Uterus (tissue), 4 donors: Measurements from ENCODE around the gene KRTAP9-9. TPM values are rescaled to one million over a fixed set of nuclear protein-coding genes. Genes with fewer than 3 reads are reported as not detected.
"Not testable (repeated sequence)": the region's sequence is repeated elsewhere in the genome, so short reads cannot be mapped to it uniquely, and the experiment has no call there.

ENCODE experiments used
- DNase-seq, 2 donors: peaks; one replicate each; pipeline ENCODE4 v3.0.0-alpha.2; 2019 to 2020
- H3K27ac ChIP-seq, 2 donors: fragments of 200-600 bp; sonication (generic); 1 replicate in 1 of 2; 2 replicates in 1 of 2; pipeline ENCODE4 v1.5.1; 2016 to 2018
- H3K27me3 ChIP-seq, 2 donors: fragments of 200-600 bp; sonication (generic); one replicate each; pipeline ENCODE4 v1.5.1; 2018 to 2019; ENCODE audit warnings: control low read depth in 1 of 2
- H3K36me3 ChIP-seq, 2 donors: fragments of 200-600 bp; sonication (generic); one replicate each; pipeline ENCODE4 v1.5.1; 2019; ENCODE audit warnings: control low read depth in 1 of 2
- H3K4me1 ChIP-seq, 2 donors: fragments of 200-600 bp; sonication (generic); one replicate each; pipeline ENCODE4 v1.5.1; 2018 to 2019; ENCODE audit warnings: control low read depth in 1 of 2
- H3K4me3 ChIP-seq, 2 donors: fragments of 200-600 bp; sonication (generic); 1 replicate in 1 of 2; 2 replicates in 1 of 2; pipeline ENCODE4 v1.5.1; 2018 to 2019; ENCODE audit warnings: mild to moderate bottlenecking in 1 of 2
- H3K9me3 ChIP-seq, 2 donors: fragments of 200-600 bp; sonication (generic); one replicate each; pipeline ENCODE4 v1.5.1; 2019; ENCODE audit warnings: control low read depth in 1 of 2
- CTCF ChIP-seq, 4 experiments: fragments of 200-600 bp in 2 of 4; fragments of 450-650 bp in 2 of 4; sonication (generic) in 2 of 4; IDR thresholded peaks; one replicate each; pipeline ENCODE4 v1.5.1; 2016 to 2019; ENCODE audit warnings: antibody characterized with exemption in 4 of 4, mild to moderate bottlenecking in 2 of 4, moderate library complexity in 1 of 4
- POLR2A ChIP-seq, 2 donors: fragments of 450-650 bp; IDR thresholded peaks; one replicate each; pipeline ENCODE4 v1.6.1; 2016; ENCODE audit warnings: antibody characterized with exemption in 2 of 2, mild to moderate bottlenecking in 1 of 2, moderate library complexity in 1 of 2
- intact Hi-C: fragments of 100-400 bp; cut with DNase I; formaldehyde crosslinking; loops from one replicate; pipeline ENCODE4 v1.15.1; 2023; ENCODE audit warnings: low total_unique reads
- total RNA-seq, 4 donors: library from RNA; depleted of rRNA in 3 of 4; stranded (reverse); fragments of >200 nt in 3 of 4; gene quantifications; one replicate each; pipeline versions ENCODE4 v1.1.0 to v1.2.4, GENCODE V29; 2014 to 2023
- donor health status: DM: yes; HTN: yes; CAD: no.

Gene KRTAP9-9
- not detected for total RNA-seq

GRCh38 chr17:41255381-41256290 lies at the start of gene KRTAP9-9:
Gene KRTAP9-9, plus strand, starts transcription at chr17:41255384.
- H3K27me3 ChIP-seq, H3K27ac ChIP-seq, intact Hi-C loops, H3K4me3 ChIP-seq, H3K36me3 ChIP-seq, H3K4me1 ChIP-seq, H3K9me3 ChIP-seq, DNase-seq: not testable (repeated sequence)

GRCh38 chr17:41211845-41212466 lies 43.2 kb upstream of the KRTAP9-9 start:
- H3K27ac ChIP-seq: no peak overlapping the region
- H3K4me3 ChIP-seq: no peak overlapping the region
- intact Hi-C loops: no loop called here
- no peaks in the 10 kb centered on the region for H3K27me3 ChIP-seq
- H3K4me1 ChIP-seq: no peaks in the 10 kb centered on the region
- DNase-seq: no peak
- H3K9me3 ChIP-seq: no peaks in the 10 kb centered on the region
- H3K36me3 ChIP-seq: no peaks in the 10 kb centered on the region
- TF ChIP-seq CTCF (IDR thresholded peaks at IDR 0.05): no peak
- no peak for TF ChIP-seq POLR2A (IDR thresholded peaks at IDR 0.05)

GRCh38 chr17:41212524-41213169 lies 42.5 kb upstream of the KRTAP9-9 start:
- no peaks in the 10 kb centered on the region for H3K36me3 ChIP-seq
- intact Hi-C loops: no loop called here
- no peaks in the 10 kb centered on the region for H3K4me1 ChIP-seq
- DNase-seq: no peak
- H3K4me3 ChIP-seq: no peak overlapping the region
- no peak overlapping the region for H3K27ac ChIP-seq
- no peaks in the 10 kb centered on the region for H3K27me3 ChIP-seq
- TF ChIP-seq POLR2A (IDR thresholded peaks at IDR 0.05): no peak
- no peak for TF ChIP-seq CTCF (IDR thresholded peaks at IDR 0.05)
- H3K9me3 ChIP-seq: no peaks in the 10 kb centered on the region

- TF ChIP-seq CTCF (IDR thresholded peaks at IDR 0.05): no peak
- TF ChIP-seq POLR2A (IDR thresholded peaks at IDR 0.05): no peak
- H3K27me3 ChIP-seq: no peaks in the 10 kb centered on the region
- no peaks in the 10 kb centered on the region for H3K9me3 ChIP-seq
- H3K27ac ChIP-seq: no peak overlapping the region
- no peak for DNase-seq
- no peaks in the 10 kb centered on the region for H3K4me1 ChIP-seq
- H3K4me3 ChIP-seq: no peak overlapping the region
- intact Hi-C loops: no loop called here
- no peaks in the 10 kb centered on the region for H3K36me3 ChIP-seq
Observed at GRCh38 chr17:41215681-41216080, 39.5 kb upstream of the KRTAP9-9 start.

GRCh38 chr17:41223821-41224220 lies 31.4 kb upstream of the KRTAP9-9 start:
- DNase-seq: no peak
- TF ChIP-seq CTCF (IDR thresholded peaks at IDR 0.05): no peak
- TF ChIP-seq POLR2A (IDR thresholded peaks at IDR 0.05): no peak
- no peak overlapping the region for H3K4me3 ChIP-seq
- no peaks in the 10 kb centered on the region for H3K9me3 ChIP-seq
- no peak overlapping the region for H3K27ac ChIP-seq
- no peaks in the 10 kb centered on the region for H3K4me1 ChIP-seq
- intact Hi-C loops: no loop called here
- H3K27me3 ChIP-seq: no peaks in the 10 kb centered on the region
- H3K36me3 ChIP-seq: no peaks in the 10 kb centered on the region
